HCT116 (cell line): ENCODE measurements around the gene CDH2.

ENCODE experiments used
- CEBPB ChIP-seq: IDR thresholded peaks from 2 replicates; pipeline ENCODE4 v1.6.1; 2012; ENCODE audit warnings: low read depth
- EZH2 ChIP-seq: fragments of 200-600 bp; sonication (generic); IDR thresholded peaks from 2 replicates; pipeline ENCODE4 v1.6.1; 2017; ENCODE audit warnings: antibody characterized with exemption, mixed run types
- EZH2phosphoT487 ChIP-seq: fragments of 200-600 bp; IDR thresholded peaks from 2 replicates; pipeline ENCODE4 v1.6.1; 2018; ENCODE audit warnings: antibody characterized with exemption, borderline replicate concordance
- POLR2A ChIP-seq: IDR thresholded peaks from 2 replicates; pipeline ENCODE4 v1.7.0; 2011; ENCODE audit warnings: borderline replicate concordance; ENCODE audit not compliant: insufficient read depth, insufficient read length; ENCODE audit errors: extremely low read depth
- POLR2AphosphoS5 ChIP-seq: IDR thresholded peaks from 2 replicates; pipeline ENCODE4 v1.6.1; 2011; ENCODE audit warnings: mild to moderate bottlenecking, low read depth, low read length, moderate library complexity
- YY1 ChIP-seq: IDR thresholded peaks from 2 replicates; pipeline ENCODE4 v1.6.1; 2011; ENCODE audit warnings: low read length, low read depth, moderate library complexity, mild to moderate bottlenecking; ENCODE audit not compliant: insufficient replicate concordance; ENCODE audit errors: extremely low read depth
- ZFX ChIP-seq: fragments of 450-650 bp; IDR thresholded peaks from 2 replicates; pipeline ENCODE4 v1.6.1; 2017
- TF ChIP-seq, protein P1 (sequence below), 3 experiments: fragments of 200-600 bp in 1 of 3; sonication (generic) in 1 of 3; IDR thresholded peaks in 2 of 3; conservative IDR thresholded peaks in 1 of 3; 2 replicates each; pipeline ENCODE4 v1.5.1; 2012 to 2017; ENCODE audit warnings: low read depth in 2 of 3, low read length in 2 of 3, antibody characterized with exemption in 1 of 3, borderline replicate concordance in 1 of 3, control low read depth in 1 of 3, mild to moderate bottlenecking in 1 of 3, mixed read lengths in 1 of 3, mixed run types in 1 of 3, moderate library complexity in 1 of 3; ENCODE audit not compliant: insufficient read depth in 1 of 3
- TF ChIP-seq, protein P2 (sequence below): IDR thresholded peaks from 2 replicates; pipeline ENCODE4 v1.6.1; 2011; ENCODE audit warnings: mild to moderate bottlenecking, low read length, moderate library complexity; ENCODE audit not compliant: insufficient replicate concordance; ENCODE audit errors: extremely low read depth
- TF ChIP-seq, protein P3 (sequence below): IDR thresholded peaks from 2 replicates; pipeline ENCODE4 v1.6.1; 2012; ENCODE audit warnings: low read depth
- TF ChIP-seq, protein P4 (sequence below): IDR thresholded peaks from 2 replicates; pipeline ENCODE4 v1.6.1; 2012

DNA sequence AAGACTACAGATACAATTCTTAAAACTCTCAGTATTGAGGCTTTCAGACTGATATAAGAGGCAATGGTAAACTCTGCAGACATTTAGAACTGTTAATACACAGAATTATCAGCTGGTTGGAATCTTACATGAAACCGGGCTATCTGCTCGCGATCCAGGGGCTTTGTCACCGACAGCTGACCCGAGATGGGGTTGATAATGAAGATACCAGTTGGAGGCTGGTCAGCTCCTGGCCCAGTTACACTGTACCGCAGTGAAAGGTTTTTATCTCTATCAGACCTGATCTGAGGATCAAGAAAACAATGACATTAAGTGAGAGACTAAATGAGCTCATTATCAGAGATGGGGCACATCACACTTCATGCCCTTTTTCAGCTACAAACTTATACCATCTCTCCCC is 167.3 kb downstream of the CDH2 start:
- TF ChIP-seq POLR2A (no peak), YY1 (no peak), POLR2AphosphoS5 (no peak), ZFX (no peak), EZH2phosphoT487 (no peak), CEBPB (no peak), EZH2 (no peak)
- TF ChIP-seq, protein P1, sequence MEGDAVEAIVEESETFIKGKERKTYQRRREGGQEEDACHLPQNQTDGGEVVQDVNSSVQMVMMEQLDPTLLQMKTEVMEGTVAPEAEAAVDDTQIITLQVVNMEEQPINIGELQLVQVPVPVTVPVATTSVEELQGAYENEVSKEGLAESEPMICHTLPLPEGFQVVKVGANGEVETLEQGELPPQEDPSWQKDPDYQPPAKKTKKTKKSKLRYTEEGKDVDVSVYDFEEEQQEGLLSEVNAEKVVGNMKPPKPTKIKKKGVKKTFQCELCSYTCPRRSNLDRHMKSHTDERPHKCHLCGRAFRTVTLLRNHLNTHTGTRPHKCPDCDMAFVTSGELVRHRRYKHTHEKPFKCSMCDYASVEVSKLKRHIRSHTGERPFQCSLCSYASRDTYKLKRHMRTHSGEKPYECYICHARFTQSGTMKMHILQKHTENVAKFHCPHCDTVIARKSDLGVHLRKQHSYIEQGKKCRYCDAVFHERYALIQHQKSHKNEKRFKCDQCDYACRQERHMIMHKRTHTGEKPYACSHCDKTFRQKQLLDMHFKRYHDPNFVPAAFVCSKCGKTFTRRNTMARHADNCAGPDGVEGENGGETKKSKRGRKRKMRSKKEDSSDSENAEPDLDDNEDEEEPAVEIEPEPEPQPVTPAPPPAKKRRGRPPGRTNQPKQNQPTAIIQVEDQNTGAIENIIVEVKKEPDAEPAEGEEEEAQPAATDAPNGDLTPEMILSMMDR (IDR thresholded peaks at IDR 0.05 in 2 of 3, conservative IDR thresholded peaks at IDR 0.05 in 1 of 3; ENCODE audit: borderline replicate concordance in 1 of 3, insufficient read depth in 1 of 3, low read depth in 2 of 3, low read length in 2 of 3), result no peak
- TF ChIP-seq, protein P2, sequence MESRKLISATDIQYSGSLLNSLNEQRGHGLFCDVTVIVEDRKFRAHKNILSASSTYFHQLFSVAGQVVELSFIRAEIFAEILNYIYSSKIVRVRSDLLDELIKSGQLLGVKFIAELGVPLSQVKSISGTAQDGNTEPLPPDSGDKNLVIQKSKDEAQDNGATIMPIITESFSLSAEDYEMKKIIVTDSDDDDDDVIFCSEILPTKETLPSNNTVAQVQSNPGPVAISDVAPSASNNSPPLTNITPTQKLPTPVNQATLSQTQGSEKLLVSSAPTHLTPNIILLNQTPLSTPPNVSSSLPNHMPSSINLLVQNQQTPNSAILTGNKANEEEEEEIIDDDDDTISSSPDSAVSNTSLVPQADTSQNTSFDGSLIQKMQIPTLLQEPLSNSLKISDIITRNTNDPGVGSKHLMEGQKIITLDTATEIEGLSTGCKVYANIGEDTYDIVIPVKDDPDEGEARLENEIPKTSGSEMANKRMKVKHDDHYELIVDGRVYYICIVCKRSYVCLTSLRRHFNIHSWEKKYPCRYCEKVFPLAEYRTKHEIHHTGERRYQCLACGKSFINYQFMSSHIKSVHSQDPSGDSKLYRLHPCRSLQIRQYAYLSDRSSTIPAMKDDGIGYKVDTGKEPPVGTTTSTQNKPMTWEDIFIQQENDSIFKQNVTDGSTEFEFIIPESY, result no peak
- TF ChIP-seq, protein P3, sequence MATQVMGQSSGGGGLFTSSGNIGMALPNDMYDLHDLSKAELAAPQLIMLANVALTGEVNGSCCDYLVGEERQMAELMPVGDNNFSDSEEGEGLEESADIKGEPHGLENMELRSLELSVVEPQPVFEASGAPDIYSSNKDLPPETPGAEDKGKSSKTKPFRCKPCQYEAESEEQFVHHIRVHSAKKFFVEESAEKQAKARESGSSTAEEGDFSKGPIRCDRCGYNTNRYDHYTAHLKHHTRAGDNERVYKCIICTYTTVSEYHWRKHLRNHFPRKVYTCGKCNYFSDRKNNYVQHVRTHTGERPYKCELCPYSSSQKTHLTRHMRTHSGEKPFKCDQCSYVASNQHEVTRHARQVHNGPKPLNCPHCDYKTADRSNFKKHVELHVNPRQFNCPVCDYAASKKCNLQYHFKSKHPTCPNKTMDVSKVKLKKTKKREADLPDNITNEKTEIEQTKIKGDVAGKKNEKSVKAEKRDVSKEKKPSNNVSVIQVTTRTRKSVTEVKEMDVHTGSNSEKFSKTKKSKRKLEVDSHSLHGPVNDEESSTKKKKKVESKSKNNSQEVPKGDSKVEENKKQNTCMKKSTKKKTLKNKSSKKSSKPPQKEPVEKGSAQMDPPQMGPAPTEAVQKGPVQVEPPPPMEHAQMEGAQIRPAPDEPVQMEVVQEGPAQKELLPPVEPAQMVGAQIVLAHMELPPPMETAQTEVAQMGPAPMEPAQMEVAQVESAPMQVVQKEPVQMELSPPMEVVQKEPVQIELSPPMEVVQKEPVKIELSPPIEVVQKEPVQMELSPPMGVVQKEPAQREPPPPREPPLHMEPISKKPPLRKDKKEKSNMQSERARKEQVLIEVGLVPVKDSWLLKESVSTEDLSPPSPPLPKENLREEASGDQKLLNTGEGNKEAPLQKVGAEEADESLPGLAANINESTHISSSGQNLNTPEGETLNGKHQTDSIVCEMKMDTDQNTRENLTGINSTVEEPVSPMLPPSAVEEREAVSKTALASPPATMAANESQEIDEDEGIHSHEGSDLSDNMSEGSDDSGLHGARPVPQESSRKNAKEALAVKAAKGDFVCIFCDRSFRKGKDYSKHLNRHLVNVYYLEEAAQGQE, result no peak
- TF ChIP-seq, protein P4, sequence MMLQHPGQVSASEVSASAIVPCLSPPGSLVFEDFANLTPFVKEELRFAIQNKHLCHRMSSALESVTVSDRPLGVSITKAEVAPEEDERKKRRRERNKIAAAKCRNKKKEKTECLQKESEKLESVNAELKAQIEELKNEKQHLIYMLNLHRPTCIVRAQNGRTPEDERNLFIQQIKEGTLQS, result no peak
